Keratinocyte (primary cell): ENCODE results near the gene RAE1.

Source experiments
- EZH2 ChIP-seq: IDR thresholded peaks from one replicate; pipeline ENCODE4 v1.6.1; 2012; ENCODE audit warnings: inconsistent platforms, mild to moderate bottlenecking, low read length, moderate library complexity
- TF ChIP-seq, protein P1 (sequence below), 3 experiments: IDR thresholded peaks in 1 of 3; conservative IDR thresholded peaks in 1 of 3; optimal IDR thresholded peaks in 1 of 3; 2 replicates in 2 of 3; 3 replicates in 1 of 3; pipeline versions ENCODE3 to v1.5.1; 2011; ENCODE audit warnings: low read length in 3 of 3, mild to moderate bottlenecking in 3 of 3, moderate library complexity in 2 of 3, control low read depth in 1 of 3, inconsistent platforms in 1 of 3; ENCODE audit not compliant: insufficient read depth in 2 of 3; ENCODE audit errors: extremely low read depth in 1 of 3

DNA sequence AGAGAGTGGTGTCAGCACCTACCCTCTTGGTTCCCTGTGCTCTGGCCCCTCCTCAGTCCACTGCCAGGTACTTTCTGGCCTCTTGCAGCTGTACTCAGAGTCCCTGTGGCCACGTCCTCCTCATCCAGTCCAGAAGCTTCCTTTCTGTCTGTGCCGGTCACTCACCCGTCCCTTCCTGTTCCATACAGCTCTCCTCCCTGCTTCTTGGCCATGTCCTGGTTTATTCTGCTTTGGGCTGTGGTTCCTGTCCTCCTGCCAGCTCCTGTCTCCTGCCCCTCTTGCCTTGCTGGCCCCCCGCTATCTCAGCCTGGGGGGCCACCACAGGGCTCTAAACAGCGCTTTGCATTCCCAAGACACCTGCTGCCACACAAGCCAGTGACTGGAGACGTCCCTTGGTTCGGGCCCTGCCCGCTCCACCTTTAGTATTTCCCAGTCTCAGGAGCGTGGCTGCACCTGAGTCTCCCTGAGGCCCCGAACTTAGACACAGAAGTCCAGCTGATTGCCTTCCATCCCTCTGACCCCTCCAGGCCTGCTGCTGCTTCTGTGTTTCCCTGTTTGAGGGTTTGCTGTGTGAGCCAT, 24.7 kb downstream of the RAE1 start:
- TF ChIP-seq, protein P1, sequence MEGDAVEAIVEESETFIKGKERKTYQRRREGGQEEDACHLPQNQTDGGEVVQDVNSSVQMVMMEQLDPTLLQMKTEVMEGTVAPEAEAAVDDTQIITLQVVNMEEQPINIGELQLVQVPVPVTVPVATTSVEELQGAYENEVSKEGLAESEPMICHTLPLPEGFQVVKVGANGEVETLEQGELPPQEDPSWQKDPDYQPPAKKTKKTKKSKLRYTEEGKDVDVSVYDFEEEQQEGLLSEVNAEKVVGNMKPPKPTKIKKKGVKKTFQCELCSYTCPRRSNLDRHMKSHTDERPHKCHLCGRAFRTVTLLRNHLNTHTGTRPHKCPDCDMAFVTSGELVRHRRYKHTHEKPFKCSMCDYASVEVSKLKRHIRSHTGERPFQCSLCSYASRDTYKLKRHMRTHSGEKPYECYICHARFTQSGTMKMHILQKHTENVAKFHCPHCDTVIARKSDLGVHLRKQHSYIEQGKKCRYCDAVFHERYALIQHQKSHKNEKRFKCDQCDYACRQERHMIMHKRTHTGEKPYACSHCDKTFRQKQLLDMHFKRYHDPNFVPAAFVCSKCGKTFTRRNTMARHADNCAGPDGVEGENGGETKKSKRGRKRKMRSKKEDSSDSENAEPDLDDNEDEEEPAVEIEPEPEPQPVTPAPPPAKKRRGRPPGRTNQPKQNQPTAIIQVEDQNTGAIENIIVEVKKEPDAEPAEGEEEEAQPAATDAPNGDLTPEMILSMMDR (optimal IDR thresholded peaks at IDR 0.05 in 1 of 3, IDR thresholded peaks at IDR 0.05 in 1 of 3, conservative IDR thresholded peaks at IDR 0.05 in 1 of 3; ENCODE audit: extremely low read depth in 1 of 3, insufficient read depth in 2 of 3, low read length in 3 of 3): no peak
- TF ChIP-seq EZH2: no peak
